DOHH2 (cell line): Measurements from ENCODE around the gene OR14K1.

ENCODE experiments used
- CTCF ChIP-seq: fragments of 200-600 bp; sonication (generic); IDR thresholded peaks from one replicate; pipeline ENCODE4 v1.5.1; 2014; ENCODE audit warnings: antibody characterized with exemption, mild to moderate bottlenecking, low read depth, low read length; ENCODE audit not compliant: poor library complexity, severe bottlenecking
- EZH2phosphoT487 ChIP-seq: fragments of 200-600 bp; sonication (generic); IDR thresholded peaks from 2 replicates; pipeline ENCODE4 v1.6.1; 2017; ENCODE audit warnings: borderline replicate concordance, mild to moderate bottlenecking, antibody characterized with exemption, low read length, moderate library complexity, mixed read lengths

DNA sequence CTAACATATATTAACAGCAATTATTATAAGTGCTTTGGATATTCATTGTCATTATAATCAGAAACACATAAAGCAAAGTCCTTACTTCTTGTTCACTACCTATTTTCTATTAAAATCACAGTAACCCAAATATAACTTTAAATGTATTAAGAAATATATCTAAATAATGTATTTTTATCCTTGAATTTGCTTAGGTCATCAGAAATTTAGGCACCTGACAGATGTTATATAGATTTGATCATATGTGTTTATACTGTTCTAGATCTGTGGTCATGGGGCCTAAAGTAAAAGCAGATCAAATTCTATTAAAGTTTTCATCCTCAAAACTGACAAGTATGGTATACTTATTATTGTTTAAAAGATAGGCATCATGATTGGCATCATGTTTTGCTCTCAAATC is 31.2 kb downstream of the OR14K1 start:
- TF ChIP-seq CTCF (no peak), EZH2phosphoT487 (no peak)
